Parathyroid adenoma (tissue), 2 donors: ENCODE measurements around the gene TSGA10IP.

ENCODE experiments used
- H2AFZ ChIP-seq: fragments of 300-600 bp; sonication (generic); one replicate; pipeline ENCODE4 v1.7.0; 2017; ENCODE audit warnings: antibody characterized with exemption, mild to moderate bottlenecking
- H3K27ac ChIP-seq: fragments of 300-600 bp; sonication (generic); one replicate; pipeline ENCODE4 v1.7.0; 2017
- H3K27me3 ChIP-seq: fragments of 300-600 bp; sonication (generic); one replicate; pipeline ENCODE4 v1.7.0; 2017; ENCODE audit warnings: low read length; ENCODE audit not compliant: control insufficient read depth, insufficient read depth
- H3K36me3 ChIP-seq: fragments of 300-600 bp; sonication (generic); one replicate; pipeline ENCODE4 v1.7.0; 2017; ENCODE audit warnings: low read length; ENCODE audit not compliant: control insufficient read depth, insufficient read depth
- H3K4me1 ChIP-seq: fragments of 300-600 bp; sonication (generic); one replicate; pipeline ENCODE4 v1.7.0; 2017; ENCODE audit warnings: control low read depth
- H3K4me2 ChIP-seq: fragments of 300-600 bp; sonication (generic); one replicate; pipeline ENCODE4 v1.7.0; 2017; ENCODE audit warnings: low read length
- H3K4me3 ChIP-seq: fragments of 300-600 bp; sonication (generic); one replicate; pipeline ENCODE4 v1.7.0; 2017; ENCODE audit warnings: low read depth, low read length
- H3K79me2 ChIP-seq: fragments of 300-600 bp; sonication (generic); one replicate; pipeline ENCODE4 v1.7.0; 2017; ENCODE audit warnings: control low read depth
- H3K9ac ChIP-seq: fragments of 300-600 bp; sonication (generic); one replicate; pipeline ENCODE4 v1.7.0; 2017; ENCODE audit warnings: mild to moderate bottlenecking
- H3K9me3 ChIP-seq: fragments of 300-600 bp; sonication (generic); one replicate; pipeline ENCODE4 v1.7.0; 2017; ENCODE audit warnings: low read length; ENCODE audit not compliant: control insufficient read depth
- CTCF ChIP-seq: fragments of 300-600 bp; sonication (generic); IDR thresholded peaks from one replicate; pipeline ENCODE4 v1.7.0; 2017; ENCODE audit warnings: antibody characterized with exemption, mild to moderate bottlenecking
- donor health status: primary hyperparathyroidism.

The TSGA10IP gene

DNA sequence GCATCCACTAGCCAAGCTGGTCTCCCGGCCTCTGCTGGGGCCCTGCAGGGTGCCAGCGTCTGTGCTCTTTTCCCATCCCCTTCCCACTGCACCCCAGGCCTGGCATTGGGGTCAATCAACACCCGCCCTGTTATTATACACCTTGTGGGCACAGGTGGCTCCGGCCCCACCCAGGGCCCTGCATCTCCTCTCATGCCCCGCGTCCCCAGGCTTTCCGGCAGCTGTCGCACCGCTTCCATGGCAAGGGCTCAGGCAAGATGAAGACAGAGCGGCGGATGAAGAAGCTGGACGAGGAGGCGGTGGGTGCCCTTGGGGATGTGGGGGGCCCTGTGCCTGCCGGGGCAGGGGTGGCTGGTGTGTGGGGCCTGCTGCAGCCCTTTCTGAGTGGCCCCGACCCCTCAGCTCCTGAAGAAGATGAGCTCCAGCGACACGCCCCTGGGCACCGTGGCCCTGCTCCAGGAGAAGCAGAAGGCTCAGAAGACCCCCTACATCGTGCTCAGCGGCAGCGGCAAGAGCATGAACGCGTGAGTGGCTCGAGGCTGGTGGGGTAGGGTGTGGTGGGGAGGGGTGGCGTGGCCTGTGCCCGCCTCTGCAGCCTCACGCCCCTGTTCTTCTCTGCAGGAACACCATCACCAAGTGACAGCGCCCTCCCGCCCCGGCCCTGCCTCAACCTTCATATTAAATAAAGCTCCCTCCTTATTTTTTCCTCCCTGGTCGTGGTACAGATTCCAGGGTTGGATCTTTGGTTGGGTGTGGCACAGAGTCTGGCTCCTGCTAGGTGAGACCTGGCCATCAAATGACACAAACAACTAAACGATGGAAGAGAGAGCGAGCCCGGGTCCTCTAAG is 33.3 kb downstream of the TSGA10IP start:
- Histone ChIP-seq H3K4me2 (no peak overlapping the region), H3K27me3 (no peaks in the 10 kb centered on the region), H3K27ac (no peak overlapping the region), H3K79me2 (no peaks in the 10 kb centered on the region), H3K36me3 (no peaks in the 10 kb centered on the region), H2AFZ (no peak overlapping the region), H3K4me3 (no peak overlapping the region), H3K4me1 (no peaks in the 10 kb centered on the region), H3K9ac (no peak overlapping the region), H3K9me3 (no peaks in the 10 kb centered on the region)
- no peak for TF ChIP-seq CTCF

DNA sequence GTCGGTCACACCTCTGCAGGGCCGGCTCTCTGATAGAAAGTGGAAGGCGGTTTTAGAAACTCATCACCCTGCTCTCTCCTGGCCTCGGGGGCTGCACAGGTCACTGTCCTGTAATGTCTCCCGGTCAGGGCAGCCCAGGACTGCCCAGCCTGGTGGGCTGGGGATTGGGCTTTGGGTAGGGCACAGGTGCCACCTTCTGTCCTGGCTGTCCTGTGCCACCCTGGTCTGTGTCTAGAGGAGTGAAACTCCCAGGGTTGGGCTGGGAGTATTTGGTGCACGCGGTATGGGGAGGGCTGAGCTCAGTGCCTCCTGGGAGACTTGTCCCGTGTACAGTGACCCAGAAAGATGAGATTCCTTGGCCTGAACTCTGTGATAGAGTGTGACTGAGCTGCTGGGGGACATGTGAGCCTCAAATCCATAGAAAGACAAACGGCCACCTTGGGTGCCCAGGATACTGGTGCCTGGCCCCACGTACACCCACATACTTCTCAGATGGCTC is 34.0 kb downstream of the TSGA10IP start:
- Histone ChIP-seq H2AFZ (no peak overlapping the region), H3K36me3 (no peaks in the 10 kb centered on the region), H3K27ac (no peak overlapping the region), H3K27me3 (no peaks in the 10 kb centered on the region), H3K4me2 (no peak overlapping the region), H3K9ac (no peak overlapping the region), H3K79me2 (no peaks in the 10 kb centered on the region), H3K9me3 (no peaks in the 10 kb centered on the region), H3K4me1 (no peaks in the 10 kb centered on the region), H3K4me3 (no peak overlapping the region)
- no peak for TF ChIP-seq CTCF

GRCh38 chr11:65981101-65981740 is 35.9 kb downstream of the TSGA10IP start:
- H3K79me2 ChIP-seq = no peaks in the 10 kb centered on the region
- no peaks in the 10 kb centered on the region for H3K4me1 ChIP-seq
- no peak overlapping the region for H2AFZ ChIP-seq
- no peak overlapping the region for H3K4me2 ChIP-seq
- no peaks in the 10 kb centered on the region for H3K36me3 ChIP-seq
- no peaks in the 10 kb centered on the region for H3K27me3 ChIP-seq
- no peaks in the 10 kb centered on the region for H3K9me3 ChIP-seq
- no peak overlapping the region for H3K4me3 ChIP-seq
- H3K27ac ChIP-seq = no peak overlapping the region
- TF ChIP-seq CTCF = no peak
- no peak overlapping the region for H3K9ac ChIP-seq

DNA sequence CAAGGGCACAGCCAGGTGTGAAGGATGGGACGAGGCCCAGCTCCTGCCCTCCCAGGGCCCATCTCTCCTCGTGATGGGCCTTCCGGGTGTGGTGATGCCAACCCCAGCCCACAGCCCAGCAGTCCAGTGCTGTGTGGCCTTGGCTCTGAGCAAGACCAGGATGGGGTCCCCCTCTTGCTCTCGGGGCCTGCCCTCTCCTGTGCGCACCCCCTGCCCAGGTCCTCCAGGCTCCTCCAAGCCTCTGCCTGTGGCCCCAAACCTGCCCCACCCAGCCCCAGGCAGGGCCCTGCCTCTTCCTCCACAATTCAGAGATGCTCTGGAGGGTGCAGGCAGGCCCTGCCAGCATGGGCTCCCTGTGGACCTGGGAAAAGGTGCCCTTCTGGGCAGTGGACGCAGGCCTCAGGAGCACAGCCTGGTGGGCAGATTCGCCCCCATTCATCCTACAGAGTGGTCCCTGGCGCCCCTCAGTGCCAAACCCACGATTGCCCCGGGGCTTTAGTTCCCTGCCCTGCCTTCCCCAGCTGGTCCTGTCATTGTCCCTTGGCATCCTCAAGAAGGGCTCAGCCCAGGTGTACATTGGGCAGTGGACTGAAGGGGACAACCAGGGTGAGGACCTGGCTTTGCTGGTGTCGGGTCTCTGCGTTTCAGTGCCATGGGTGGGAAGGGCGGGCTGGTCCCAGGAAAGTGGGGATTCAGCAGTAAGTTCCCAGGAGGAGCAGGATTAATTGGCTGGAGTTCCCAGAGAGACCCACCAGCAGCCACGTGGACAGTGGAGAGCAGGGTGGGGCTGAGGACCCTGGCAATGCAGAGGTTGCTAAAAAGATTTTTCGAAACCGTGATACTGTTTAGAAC is 36.9 kb downstream of the TSGA10IP start:
- H3K27me3 ChIP-seq = no peaks in the 10 kb centered on the region
- H3K4me2 ChIP-seq = no peak overlapping the region
- TF ChIP-seq CTCF = no peak
- no peak overlapping the region for H3K9ac ChIP-seq
- H2AFZ ChIP-seq = no peak overlapping the region
- H3K27ac ChIP-seq = no peak overlapping the region
- no peaks in the 10 kb centered on the region for H3K4me1 ChIP-seq
- no peak overlapping the region for H3K4me3 ChIP-seq
- no peaks in the 10 kb centered on the region for H3K79me2 ChIP-seq
- H3K36me3 ChIP-seq = no peaks in the 10 kb centered on the region
- H3K9me3 ChIP-seq = no peaks in the 10 kb centered on the region
